Activated T-cell treated with anti-CD3 and anti-CD28 coated beads, Interleukin-2, amount 50 U/mL, for 1 hour (primary cell): ENCODE results near the gene ANKRD23.
"Not testable (repeated sequence)": the region's sequence is repeated elsewhere in the genome, so short reads cannot be mapped to it uniquely, and the experiment has no call there.

Experiments
- DNase-seq: peaks from one replicate; pipeline ENCODE4 v3.0.0-alpha.2; 2020

Gene ANKRD23

GRCh38 chr2:96863056-96863455, 19.2 kb upstream of the ANKRD23 start:
- not testable (repeated sequence) for DNase-seq

DNA sequence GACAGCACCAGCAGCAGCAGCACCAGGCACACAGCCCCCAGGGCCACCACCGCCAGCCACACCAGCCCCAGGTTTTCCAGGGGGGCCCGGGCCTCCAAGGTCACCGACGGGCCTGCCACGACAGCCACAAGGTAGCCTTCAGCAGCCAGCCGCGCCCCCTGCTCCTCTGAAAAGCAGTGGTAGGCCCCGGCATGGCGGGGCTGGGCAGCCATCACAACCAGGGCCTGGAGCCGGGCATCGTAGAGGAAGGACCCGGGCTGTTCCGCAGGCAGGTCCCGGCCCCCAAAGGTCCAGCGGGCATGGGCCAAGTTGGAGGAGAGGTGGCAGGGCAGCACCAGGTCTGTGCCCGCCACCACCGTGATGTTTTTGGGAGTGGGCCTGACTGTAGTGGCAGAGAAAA, 17.3 kb upstream of the ANKRD23 start:
- no peak for DNase-seq

GRCh38 chr2:96860065-96861029, 16.5 kb upstream of the ANKRD23 start:
- DNase-seq: peak; percentile 36

GRCh38 chr2:96859681-96860064, 15.9 kb upstream of the ANKRD23 start:
- DNase-seq: no peak

DNA sequence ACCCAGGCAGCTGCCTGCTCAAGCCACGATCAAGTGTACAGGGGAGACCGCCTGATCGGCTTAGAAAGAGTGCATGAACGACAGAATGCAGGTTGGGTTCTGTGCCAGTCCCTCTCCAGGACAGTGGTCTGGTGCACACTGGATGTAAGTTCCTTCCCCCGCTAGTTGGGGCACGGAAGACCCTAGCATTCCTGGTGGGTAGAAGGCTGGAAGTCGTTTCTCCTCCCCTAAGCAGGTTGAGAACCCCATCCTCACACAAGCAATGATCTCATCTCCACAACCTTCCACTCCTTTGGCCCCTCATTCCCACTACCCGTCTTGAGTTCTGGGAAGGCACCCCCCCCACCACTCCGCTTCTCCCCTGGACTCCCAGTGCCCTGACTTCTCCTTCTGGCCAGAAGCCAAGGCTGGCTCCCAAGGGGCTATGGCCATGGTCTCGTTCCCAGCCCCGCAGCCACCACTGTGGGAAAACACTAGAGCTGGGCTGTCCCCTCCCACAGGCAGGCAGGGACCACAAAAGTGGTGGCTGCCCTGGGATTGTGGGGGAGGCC, 15.4 kb upstream of the ANKRD23 start:
- DNase-seq: no peak

- peak; percentile 99 for DNase-seq
Measured at GRCh38 chr2:96857667-96858372, 14.0 kb upstream of the ANKRD23 start, which contains the start of gene ANKRD39. ANKRD39 (minus strand) TSS chr2:96858016; CDS start chr2:96857987, 29 bp downstream.

DNA sequence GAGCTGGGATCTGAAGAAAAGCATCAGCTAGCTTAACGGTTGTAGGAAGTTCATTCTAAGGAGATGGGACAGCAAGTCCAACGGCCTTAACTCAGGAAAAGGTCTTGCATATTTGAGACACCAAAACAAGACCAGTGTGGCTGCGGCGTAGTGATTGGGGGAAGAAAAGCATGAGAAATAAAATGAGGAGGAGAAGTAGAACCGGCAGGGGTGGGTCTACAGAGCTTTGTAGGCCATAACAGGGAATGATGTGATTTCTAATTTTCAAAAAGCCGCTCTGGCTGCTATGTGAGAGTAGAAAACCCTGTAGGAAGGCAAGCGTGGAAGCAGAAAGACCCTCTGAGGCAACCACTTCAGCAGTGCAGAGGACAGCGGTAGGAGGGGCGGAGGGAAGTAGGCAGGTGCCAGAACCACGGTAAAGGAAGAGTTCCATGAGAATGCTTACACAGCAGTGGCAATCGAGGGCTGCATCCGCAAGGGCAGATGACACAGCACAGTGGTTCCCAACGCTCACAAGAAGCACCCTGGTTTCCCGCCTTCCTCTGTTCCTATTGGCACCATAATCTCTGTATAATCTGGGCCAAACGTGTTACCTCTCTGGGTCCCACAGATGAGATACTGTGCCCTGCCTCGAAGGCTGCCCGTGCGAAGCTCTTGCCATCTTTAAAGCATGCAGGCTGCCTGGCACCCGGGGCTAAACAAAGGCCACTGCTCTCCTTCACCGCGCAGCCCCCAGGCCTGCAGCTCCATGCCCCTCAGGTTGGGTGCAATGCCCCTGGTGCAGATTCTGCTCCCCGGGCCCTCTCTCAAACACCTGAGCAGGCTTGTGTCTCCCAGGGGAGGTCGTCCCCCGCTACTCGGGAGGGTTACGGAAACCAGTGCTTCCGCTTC, 13.2 kb upstream of the ANKRD23 start:
- DNase-seq: peak; percentile 38

DNA sequence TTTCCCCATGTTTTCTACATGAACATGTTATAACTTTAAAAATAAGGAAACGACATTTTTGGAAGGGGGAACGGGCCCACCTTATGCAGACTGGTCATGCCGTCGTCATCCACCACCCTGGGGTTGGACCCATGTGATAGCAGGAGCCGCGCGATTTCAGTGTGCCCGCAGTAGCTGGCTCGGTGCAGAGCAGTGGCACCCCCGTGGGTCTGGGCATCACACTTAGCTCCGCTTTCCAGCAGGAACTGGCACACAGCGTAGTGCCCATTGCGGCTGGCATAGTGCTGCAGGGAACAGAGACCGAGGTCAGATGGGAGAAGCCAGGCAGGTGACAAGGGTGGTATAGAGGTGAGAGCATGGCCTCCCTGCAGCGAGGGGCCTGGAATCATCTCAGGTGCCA, 9.5 kb upstream of the ANKRD23 start:
- no peak for DNase-seq

GRCh38 chr2:96852667-96853066, 8.8 kb upstream of the ANKRD23 start:
- DNase-seq: no peak

- no peak for DNase-seq
Measured at GRCh38 chr2:96848264-96848663, 4.4 kb upstream of the ANKRD23 start.

DNA sequence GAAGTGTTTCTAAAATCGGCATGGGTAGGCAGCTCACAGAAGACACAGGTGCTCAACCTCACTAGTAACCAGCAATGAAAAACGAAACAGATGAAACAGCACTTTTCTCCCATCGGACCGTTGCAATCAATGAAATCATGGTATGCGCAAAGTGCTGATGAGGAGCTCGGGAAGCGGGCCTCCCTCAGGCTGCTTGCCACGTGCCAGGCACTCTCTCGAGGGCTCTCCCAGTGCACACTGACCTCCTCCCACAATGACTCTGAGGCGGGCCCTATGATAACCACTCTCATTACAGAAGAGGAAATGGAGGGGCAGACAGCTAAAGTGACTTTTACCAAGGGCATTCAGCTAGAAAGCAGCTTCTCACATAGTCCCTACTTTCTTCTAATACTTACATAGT, 3.8 kb upstream of the ANKRD23 start:
- DNase-seq: no peak

DNA sequence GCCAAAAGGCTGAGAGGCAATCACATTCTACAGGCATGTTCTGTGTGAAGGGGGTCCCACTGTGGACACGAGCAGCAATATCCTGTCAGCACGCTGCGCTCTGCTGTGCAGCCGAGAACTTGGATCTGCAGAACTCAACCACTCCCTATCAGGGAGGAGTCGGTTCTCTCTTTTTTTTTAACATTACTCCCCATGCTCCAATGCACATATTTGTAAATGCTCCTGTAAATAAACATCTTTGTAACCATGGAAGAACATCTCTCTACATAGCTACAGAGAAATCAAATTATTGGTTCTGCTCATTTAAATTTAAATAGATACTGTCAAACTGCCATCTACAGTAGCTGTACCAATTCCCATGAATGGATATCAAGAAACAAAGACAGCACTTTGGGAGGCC, 3.0 kb upstream of the ANKRD23 start:
- DNase-seq: no peak

DNA sequence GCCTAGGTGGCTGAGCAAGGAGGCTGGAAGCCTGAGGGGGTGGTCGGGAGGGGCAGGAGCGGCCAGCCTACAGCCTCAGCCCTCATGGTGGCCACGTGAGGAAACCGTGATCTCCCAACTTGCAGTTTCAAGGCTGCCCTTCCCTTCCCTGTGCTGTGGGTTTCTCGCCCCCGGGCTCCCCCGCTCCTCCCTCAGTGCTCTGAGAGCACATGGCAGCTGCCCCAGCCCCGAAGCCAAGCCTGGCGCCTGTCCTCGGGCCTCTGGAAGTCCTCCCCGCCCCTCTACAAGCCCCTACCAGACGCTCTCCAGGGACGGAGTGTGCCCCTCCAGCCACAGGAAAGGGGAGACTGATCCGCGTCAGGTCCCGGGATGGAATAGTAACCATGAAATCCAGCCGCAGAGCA, 586 bp upstream of the ANKRD23 start:
- no peak for DNase-seq

DNA sequence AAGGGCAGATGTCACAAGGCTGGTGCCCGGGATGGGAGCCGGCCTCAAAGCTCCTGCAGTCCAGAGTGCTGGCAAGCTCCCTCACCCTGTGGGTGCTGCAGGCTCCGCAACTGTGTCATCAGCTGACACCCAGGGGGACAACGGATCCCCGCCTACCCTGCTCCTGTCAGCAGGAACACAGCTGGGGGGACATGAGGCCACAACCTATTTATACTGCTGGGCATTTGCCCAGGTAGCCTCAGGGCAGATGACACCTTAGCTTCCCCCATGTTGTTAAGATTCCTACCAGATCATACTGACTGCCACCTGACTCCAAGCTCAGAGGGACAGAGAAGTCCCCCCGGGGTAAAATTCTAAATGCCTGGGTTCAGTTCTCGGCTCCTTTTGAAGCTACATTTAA, 1.2 kb downstream of the ANKRD23 start:
- DNase-seq: no peak

GRCh38 chr2:96841701-96842495, 1.9 kb downstream of the ANKRD23 start:
- DNase-seq: no peak

- DNase-seq: no peak
Measured at GRCh38 chr2:96839875-96840850, 3.7 kb downstream of the ANKRD23 start.

DNA sequence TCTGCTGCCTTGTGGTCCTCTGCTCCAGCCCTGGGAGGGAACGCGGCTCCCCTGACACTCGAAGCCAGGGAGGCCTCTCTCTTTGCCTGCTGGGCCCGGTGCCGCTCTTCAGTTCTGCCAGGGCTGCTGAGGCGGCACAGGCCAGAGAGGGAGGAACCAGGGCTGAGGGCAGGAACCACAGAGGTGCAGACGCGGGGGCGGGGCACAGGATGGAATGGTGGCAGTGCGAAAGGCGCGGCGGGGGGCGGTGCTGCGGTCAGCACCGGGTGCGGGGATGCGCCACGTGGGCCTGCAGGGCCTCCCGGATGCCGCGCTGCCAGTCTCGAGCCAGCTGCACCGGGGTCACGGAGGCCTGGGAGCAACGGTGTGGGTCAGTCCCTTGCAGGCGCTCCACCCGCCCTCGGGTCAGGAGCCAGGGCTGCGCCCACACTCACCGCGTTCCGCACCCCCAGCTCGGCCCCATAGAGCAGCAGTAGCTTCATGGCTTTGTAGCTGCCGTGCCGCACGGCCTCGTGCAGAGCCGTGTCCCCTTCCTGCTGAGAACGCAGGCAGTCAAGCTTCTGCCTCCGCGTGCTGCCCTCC, 4.4 kb downstream of the ANKRD23 start:
- peak; percentile 79 for DNase-seq

GRCh38 chr2:96838345-96839292, 5.2 kb downstream of the ANKRD23 start:
- DNase-seq: no peak

DNA sequence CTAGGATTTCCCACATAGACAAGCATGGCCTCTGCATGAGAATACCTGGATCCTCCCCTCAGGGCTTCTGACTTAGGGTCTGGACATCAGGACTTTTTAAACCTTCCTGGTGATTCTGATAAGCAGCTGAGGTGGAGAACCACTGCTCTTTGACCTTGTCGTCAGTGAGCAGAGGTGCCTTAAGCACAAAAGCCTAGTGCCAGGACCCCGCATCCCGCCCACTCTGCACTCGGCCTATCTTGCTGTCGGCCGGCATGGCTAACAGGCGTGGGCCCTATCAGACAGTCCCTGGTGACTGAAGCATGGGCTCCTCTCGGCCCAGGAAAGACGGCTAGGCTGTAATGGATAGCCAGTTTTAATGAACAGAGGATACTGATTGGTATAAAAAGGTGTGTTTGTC, 6.2 kb downstream of the ANKRD23 start:
- no peak for DNase-seq
